HUES6 (cell line): ENCODE results near the gene PLA2G2C.

Experiments used
- H3K27ac ChIP-seq: 2 replicates; pipeline ENCODE4 v1.7.0; 2013; ENCODE audit warnings: low read depth, mild to moderate bottlenecking, low read length, inconsistent platforms
- H3K27me3 ChIP-seq: 2 replicates; pipeline ENCODE4 v1.6.1; 2013; ENCODE audit warnings: low read length; ENCODE audit not compliant: control insufficient read depth, insufficient read depth
- H3K36me3 ChIP-seq: 2 replicates; pipeline ENCODE4 v1.6.1; 2013; ENCODE audit warnings: low read length; ENCODE audit not compliant: control insufficient read depth, insufficient read depth
- H3K4me1 ChIP-seq: 2 replicates; pipeline ENCODE4 v1.6.1; 2013; ENCODE audit warnings: low read length; ENCODE audit not compliant: control insufficient read depth, insufficient read depth
- H3K4me3 ChIP-seq: 2 replicates; pipeline ENCODE4 v1.5.1; 2013; ENCODE audit warnings: low read depth, low read length
- H3K9ac ChIP-seq: one replicate; pipeline ENCODE4 v1.6.1; 2013; ENCODE audit warnings: mild to moderate bottlenecking, low read length
- H3K9me3 ChIP-seq: 2 replicates; pipeline ENCODE4 v1.6.1; 2013; ENCODE audit warnings: low read depth, low read length; ENCODE audit not compliant: control insufficient read depth, insufficient read depth

PLA2G2C gene

GRCh38 chr1:20152599-20152930 lies 33.8 kb downstream of the PLA2G2C start:
- Histone ChIP-seq H3K36me3 (no peaks in the 10 kb centered on the region), H3K9ac (no peak overlapping the region), H3K27me3 (no peaks in the 10 kb centered on the region), H3K9me3 (0 out of 2 replicates have a peak, but pooled peaks cover 4% of the 10 kb centered on the region), H3K27ac (no peak overlapping the region), H3K4me1 (peaks cover 21% of the 10 kb centered on the region), H3K4me3 (no peak overlapping the region)

- H3K4me1 ChIP-seq: peaks cover 21% of the 10 kb centered on the region
- peak overlapping the region; percentile 52 for H3K4me3 ChIP-seq
- no peak overlapping the region for H3K9ac ChIP-seq
- H3K27me3 ChIP-seq: no peaks in the 10 kb centered on the region
- no peak overlapping the region for H3K27ac ChIP-seq
- H3K9me3 ChIP-seq: 0 out of 2 replicates have a peak, but pooled peaks cover 2% of the 10 kb centered on the region
- no peaks in the 10 kb centered on the region for H3K36me3 ChIP-seq
Measured at GRCh38 chr1:20151906-20152598, 34.3 kb downstream of the PLA2G2C start.

GRCh38 chr1:20150969-20151368 lies 35.3 kb downstream of the PLA2G2C start:
- no peak overlapping the region for H3K27ac ChIP-seq
- H3K4me3 ChIP-seq: no peak overlapping the region
- no peaks in the 10 kb centered on the region for H3K36me3 ChIP-seq
- H3K4me1 ChIP-seq: peaks cover 21% of the 10 kb centered on the region
- no peak overlapping the region for H3K9ac ChIP-seq
- no peaks in the 10 kb centered on the region for H3K27me3 ChIP-seq
- no peaks in the 10 kb centered on the region for H3K9me3 ChIP-seq

- Histone ChIP-seq H3K9ac (no peak overlapping the region), H3K27ac (no peak overlapping the region), H3K9me3 (no peaks in the 10 kb centered on the region), H3K4me1 (peaks cover 21% of the 10 kb centered on the region), H3K4me3 (no peak overlapping the region), H3K27me3 (no peaks in the 10 kb centered on the region), H3K36me3 (no peaks in the 10 kb centered on the region)
Measured at GRCh38 chr1:20150326-20150705, 36.0 kb downstream of the PLA2G2C start.

- Histone ChIP-seq H3K27me3 (no peaks in the 10 kb centered on the region), H3K36me3 (no peaks in the 10 kb centered on the region), H3K9ac (no peak overlapping the region), H3K4me3 (no peak overlapping the region), H3K9me3 (no peaks in the 10 kb centered on the region), H3K4me1 (peaks cover 21% of the 10 kb centered on the region), H3K27ac (no peak overlapping the region)
Measured at GRCh38 chr1:20149601-20150325, 36.6 kb downstream of the PLA2G2C start.

DNA sequence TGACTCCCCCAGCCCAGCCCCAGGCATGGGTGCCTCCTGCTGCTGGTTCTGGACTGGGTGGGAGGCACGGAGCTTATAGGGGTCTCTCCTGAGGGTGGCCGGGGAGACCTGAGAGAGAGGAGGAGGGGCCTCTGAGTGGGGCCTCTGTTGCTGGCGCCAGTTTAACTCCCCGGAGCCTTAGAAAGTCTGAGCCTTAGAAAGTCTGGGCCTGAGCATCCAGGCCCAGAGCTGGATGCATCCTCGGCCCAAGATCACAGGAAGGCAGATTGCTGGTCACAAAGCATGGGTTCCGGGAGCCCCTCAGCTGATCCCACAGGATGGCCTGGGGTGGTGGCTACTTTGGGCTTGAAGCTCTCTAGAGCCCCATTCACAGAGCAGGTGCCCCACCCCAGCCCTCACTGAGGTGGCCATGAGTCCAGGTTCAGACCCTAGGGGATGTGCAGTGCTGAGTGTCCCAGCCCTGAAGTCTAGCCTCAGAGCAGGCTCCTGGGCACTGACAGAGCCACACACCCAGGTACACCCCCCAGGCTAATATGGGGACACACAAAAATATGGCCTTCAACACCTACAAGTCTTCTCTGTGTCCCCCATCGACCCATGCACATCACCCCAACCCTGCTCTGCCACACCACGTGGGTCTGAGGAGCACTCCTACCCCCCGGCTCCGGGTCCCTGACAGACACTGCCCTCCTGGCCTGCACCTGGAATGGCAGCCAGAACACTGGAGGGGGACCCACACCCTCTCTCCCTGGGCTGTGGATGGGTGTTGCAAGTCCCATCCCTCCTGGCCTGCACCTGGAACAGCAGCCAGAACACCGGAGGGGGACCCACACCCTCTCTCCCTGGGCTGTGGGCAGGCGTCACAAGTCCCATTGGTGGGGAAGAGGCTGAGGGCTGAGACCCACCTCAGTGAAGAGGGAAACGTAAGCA lies 37.5 kb downstream of the PLA2G2C start:
- Histone ChIP-seq H3K36me3 (no peaks in the 10 kb centered on the region), H3K9me3 (no peaks in the 10 kb centered on the region), H3K4me3 (no peak overlapping the region), H3K27me3 (no peaks in the 10 kb centered on the region), H3K4me1 (peaks cover 20% of the 10 kb centered on the region), H3K9ac (no peak overlapping the region), H3K27ac (no peak overlapping the region)

GRCh38 chr1:20147846-20148570 lies 38.3 kb downstream of the PLA2G2C start:
- H3K27ac ChIP-seq: no peak overlapping the region
- H3K36me3 ChIP-seq: no peaks in the 10 kb centered on the region
- H3K9ac ChIP-seq: no peak overlapping the region
- no peak overlapping the region for H3K4me3 ChIP-seq
- H3K4me1 ChIP-seq: peaks cover 14% of the 10 kb centered on the region
- H3K9me3 ChIP-seq: no peaks in the 10 kb centered on the region
- H3K27me3 ChIP-seq: no peaks in the 10 kb centered on the region

- Histone ChIP-seq H3K27ac (no peak overlapping the region), H3K9ac (no peak overlapping the region), H3K9me3 (no peaks in the 10 kb centered on the region), H3K27me3 (no peaks in the 10 kb centered on the region), H3K4me3 (no peak overlapping the region), H3K4me1 (peaks cover 3% of the 10 kb centered on the region), H3K36me3 (no peaks in the 10 kb centered on the region)
Measured at GRCh38 chr1:20143734-20144565, 42.4 kb downstream of the PLA2G2C start.

DNA sequence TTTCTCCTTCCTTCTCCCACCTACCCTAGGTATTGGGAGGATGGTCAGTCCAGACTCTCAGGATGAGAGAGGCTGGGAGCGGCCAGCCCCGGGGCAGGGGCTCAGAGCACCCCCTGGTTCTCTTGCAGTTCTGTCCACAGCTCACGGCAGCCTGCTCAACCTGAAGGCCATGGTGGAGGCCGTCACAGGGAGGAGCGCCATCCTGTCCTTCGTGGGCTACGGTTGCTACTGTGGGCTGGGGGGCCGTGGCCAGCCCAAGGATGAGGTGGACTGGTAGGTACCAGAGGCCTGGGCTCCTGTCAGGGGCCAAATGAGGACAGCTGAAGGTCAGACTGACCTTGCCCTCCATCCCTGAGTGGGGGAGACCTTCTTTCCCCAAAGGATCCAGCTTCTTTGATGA lies 43.0 kb downstream of the PLA2G2C start:
- Histone ChIP-seq H3K9me3 (peaks cover 4% of the 10 kb centered on the region; the same call in 1 of the 2 replicates), H3K27ac (no peak overlapping the region), H3K36me3 (no peaks in the 10 kb centered on the region), H3K27me3 (no peaks in the 10 kb centered on the region), H3K4me1 (peaks cover 3% of the 10 kb centered on the region), H3K9ac (no peak overlapping the region), H3K4me3 (no peak overlapping the region)
